PFSK-1 (cell line): ENCODE measurements around the gene KIF26A.

Experiments
- FOXP2 ChIP-seq: optimal IDR thresholded peaks from 2 replicates; pipeline ENCODE3; 2011; ENCODE audit warnings: borderline replicate concordance, control low read depth, inconsistent platforms; ENCODE audit not compliant: insufficient read depth; ENCODE audit errors: extremely low read length, extremely low read depth
- POLR2AphosphoS5 ChIP-seq: IDR thresholded peaks from 2 replicates; pipeline ENCODE4 v1.6.1; 2012; ENCODE audit warnings: low read depth, mild to moderate bottlenecking, control low read depth, low read length, moderate library complexity
- SIN3A ChIP-seq: IDR thresholded peaks from 2 replicates; pipeline ENCODE4 v1.6.1; 2012; ENCODE audit warnings: mild to moderate bottlenecking, low read length, moderate library complexity, borderline replicate concordance; ENCODE audit not compliant: insufficient read depth
- TAF1 ChIP-seq: IDR thresholded peaks from 2 replicates; pipeline ENCODE4 v1.6.1; 2012; ENCODE audit warnings: low read length, control low read depth, borderline replicate concordance; ENCODE audit not compliant: insufficient read depth
- TF ChIP-seq, protein P1 (sequence below), 2 experiments: IDR thresholded peaks; 2 replicates each; pipeline versions ENCODE4 v1.6.1 to v1.8.0; 2011 to 2012; ENCODE audit warnings: low read depth in 2 of 2, low read length in 2 of 2, control low read depth in 1 of 2, inconsistent platforms in 1 of 2, mild to moderate bottlenecking in 1 of 2, moderate library complexity in 1 of 2; ENCODE audit not compliant: insufficient read depth in 1 of 2

GRCh38 chr14:104222396-104223036, 84.1 kb downstream of the KIF26A start:
- TF ChIP-seq POLR2AphosphoS5, result no peak
- TF ChIP-seq SIN3A, result no peak
- TF ChIP-seq, protein P1, sequence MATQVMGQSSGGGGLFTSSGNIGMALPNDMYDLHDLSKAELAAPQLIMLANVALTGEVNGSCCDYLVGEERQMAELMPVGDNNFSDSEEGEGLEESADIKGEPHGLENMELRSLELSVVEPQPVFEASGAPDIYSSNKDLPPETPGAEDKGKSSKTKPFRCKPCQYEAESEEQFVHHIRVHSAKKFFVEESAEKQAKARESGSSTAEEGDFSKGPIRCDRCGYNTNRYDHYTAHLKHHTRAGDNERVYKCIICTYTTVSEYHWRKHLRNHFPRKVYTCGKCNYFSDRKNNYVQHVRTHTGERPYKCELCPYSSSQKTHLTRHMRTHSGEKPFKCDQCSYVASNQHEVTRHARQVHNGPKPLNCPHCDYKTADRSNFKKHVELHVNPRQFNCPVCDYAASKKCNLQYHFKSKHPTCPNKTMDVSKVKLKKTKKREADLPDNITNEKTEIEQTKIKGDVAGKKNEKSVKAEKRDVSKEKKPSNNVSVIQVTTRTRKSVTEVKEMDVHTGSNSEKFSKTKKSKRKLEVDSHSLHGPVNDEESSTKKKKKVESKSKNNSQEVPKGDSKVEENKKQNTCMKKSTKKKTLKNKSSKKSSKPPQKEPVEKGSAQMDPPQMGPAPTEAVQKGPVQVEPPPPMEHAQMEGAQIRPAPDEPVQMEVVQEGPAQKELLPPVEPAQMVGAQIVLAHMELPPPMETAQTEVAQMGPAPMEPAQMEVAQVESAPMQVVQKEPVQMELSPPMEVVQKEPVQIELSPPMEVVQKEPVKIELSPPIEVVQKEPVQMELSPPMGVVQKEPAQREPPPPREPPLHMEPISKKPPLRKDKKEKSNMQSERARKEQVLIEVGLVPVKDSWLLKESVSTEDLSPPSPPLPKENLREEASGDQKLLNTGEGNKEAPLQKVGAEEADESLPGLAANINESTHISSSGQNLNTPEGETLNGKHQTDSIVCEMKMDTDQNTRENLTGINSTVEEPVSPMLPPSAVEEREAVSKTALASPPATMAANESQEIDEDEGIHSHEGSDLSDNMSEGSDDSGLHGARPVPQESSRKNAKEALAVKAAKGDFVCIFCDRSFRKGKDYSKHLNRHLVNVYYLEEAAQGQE (IDR thresholded peaks at IDR 0.05; ENCODE audit: insufficient read depth in 1 of 2, low read depth in 2 of 2, low read length in 2 of 2), result no peak
- no peak for TF ChIP-seq TAF1
- no peak for TF ChIP-seq FOXP2
